GM23338 (cell line): ENCODE results near the gene RIPK1. TPM values are rescaled to one million over a fixed set of nuclear protein-coding genes. Genes with fewer than 3 reads are reported as not detected.

Experiments used
- ATAC-seq: fragments of 200-7000 bp; cut with Tn5 transposase; 3 replicates; pipeline ENCODE4 v1.9.1; 2020
- DNase-seq: peaks from one replicate; pipeline ENCODE4 v3.0.0-alpha.2; 2015; ENCODE audit warnings: low spot score
- H2AFZ ChIP-seq: fragments of 200-600 bp; sonication (generic); 2 replicates; pipeline ENCODE4 v1.8.0; 2016; ENCODE audit warnings: antibody characterized with exemption, mild to moderate bottlenecking, moderate library complexity
- H3F3A ChIP-seq: fragments of 200-600 bp; sonication (generic); replicated peaks from 2 replicates; pipeline ENCODE4 v1.8.0; 2017; ENCODE audit warnings: antibody characterized with exemption, mixed run types, low read depth
- H3K27ac ChIP-seq: fragments of 200-600 bp; sonication (generic); 2 replicates; pipeline ENCODE4 v1.6.1; 2016; ENCODE audit warnings: low read depth
- H3K27me3 ChIP-seq: fragments of 200-600 bp; sonication (generic); 2 replicates; pipeline ENCODE4 v1.8.0; 2016; ENCODE audit warnings: mild to moderate bottlenecking, mixed run types, moderate library complexity; ENCODE audit not compliant: insufficient read depth
- H3K36me3 ChIP-seq: fragments of 200-600 bp; sonication (generic); 2 replicates; pipeline ENCODE4 v1.8.0; 2016; ENCODE audit warnings: mild to moderate bottlenecking; ENCODE audit not compliant: insufficient read depth
- H3K4me1 ChIP-seq: fragments of 200-600 bp; sonication (generic); 2 replicates; pipeline ENCODE4 v1.8.0; 2016; ENCODE audit warnings: mild to moderate bottlenecking, moderate library complexity; ENCODE audit not compliant: insufficient read depth
- H3K4me2 ChIP-seq: fragments of 200-600 bp; sonication (generic); 2 replicates; pipeline ENCODE4 v1.7.1; 2017; ENCODE audit warnings: mixed run types
- H3K4me3 ChIP-seq: fragments of 200-600 bp; sonication (generic); 2 replicates; pipeline ENCODE4 v1.6.1; 2016; ENCODE audit warnings: mixed run types
- H3K79me2 ChIP-seq: fragments of 200-600 bp; sonication (generic); replicated peaks from 2 replicates; pipeline ENCODE4 v1.8.0; 2017; ENCODE audit warnings: mild to moderate bottlenecking; ENCODE audit not compliant: insufficient read depth
- H3K9me2 ChIP-seq: fragments of 200-600 bp; sonication (generic); 2 replicates; pipeline ENCODE4 v1.8.0; 2017; ENCODE audit not compliant: insufficient read depth
- H4K20me1 ChIP-seq: fragments of 200-600 bp; sonication (generic); replicated peaks from 2 replicates; pipeline ENCODE4 v1.8.0; 2017; ENCODE audit warnings: mild to moderate bottlenecking; ENCODE audit not compliant: insufficient read depth
- H3K27ac Mint-ChIP-seq: 2 replicates; pipeline ENCODE4 v1.8.0; 2020; ENCODE audit warnings: inconsistent platforms, mild to moderate bottlenecking, moderate library complexity, mixed read lengths
- H3K27me3 Mint-ChIP-seq: 3 replicates; pipeline ENCODE4 v1.8.0; 2022; ENCODE audit warnings: low read depth, mild to moderate bottlenecking, moderate library complexity, mixed read lengths, inconsistent platforms; ENCODE audit not compliant: insufficient read depth, poor library complexity
- H3K36me3 Mint-ChIP-seq: 3 replicates; pipeline ENCODE4 v1.8.0; 2021; ENCODE audit warnings: low read depth, mild to moderate bottlenecking, inconsistent platforms, moderate library complexity, mixed read lengths
- H3K4me1 Mint-ChIP-seq: 3 replicates; pipeline ENCODE4 v1.8.0; 2020; ENCODE audit warnings: mild to moderate bottlenecking, inconsistent platforms, mixed read lengths
- H3K4me3 Mint-ChIP-seq: 3 replicates; pipeline ENCODE4 v1.8.0; 2021; ENCODE audit warnings: moderate library complexity, mild to moderate bottlenecking, inconsistent platforms, mixed read lengths
- H3K9me3 Mint-ChIP-seq: 3 replicates; pipeline ENCODE4 v1.8.0; 2020; ENCODE audit warnings: moderate library complexity, mild to moderate bottlenecking, inconsistent platforms, mixed read lengths
- CREB1 ChIP-seq: fragments of 250-450 bp; sonication (Bioruptor Pico); IDR thresholded peaks from 2 replicates; pipeline ENCODE4 v1.5.0; 2020; ENCODE audit warnings: low read depth, mild to moderate bottlenecking, moderate library complexity
- EZH2 ChIP-seq: fragments of 200-600 bp; sonication (generic); IDR thresholded peaks from one replicate; pipeline ENCODE4 v1.8.0; 2017; ENCODE audit warnings: antibody characterized with exemption, mild to moderate bottlenecking, low read depth; ENCODE audit not compliant: unreplicated experiment
- JUNB ChIP-seq: IDR thresholded peaks from one replicate; pipeline ENCODE4 v1.6.1; 2016; ENCODE audit warnings: antibody characterized with exemption; ENCODE audit not compliant: unreplicated experiment
- POLR2AphosphoS5 ChIP-seq: IDR thresholded peaks from 2 replicates; pipeline ENCODE4 v1.6.1; 2016; ENCODE audit warnings: antibody characterized with exemption, low read depth
- STAT1 ChIP-seq: IDR thresholded peaks from one replicate; pipeline ENCODE4 v1.6.1; 2016; ENCODE audit warnings: antibody characterized with exemption; ENCODE audit not compliant: unreplicated experiment
- ZNF114 ChIP-seq: fragments of 250-450 bp; sonication (Bioruptor Pico); IDR thresholded peaks from 2 replicates; pipeline ENCODE4 v1.5.0; 2020; ENCODE audit warnings: mild to moderate bottlenecking, moderate library complexity
- polyA plus RNA-seq: library from polyadenylated mRNA; unstranded; fragments of >200 nt; fragmentation: Nextera tagmentation; extraction: Ambion mirVana; gene quantifications from 2 replicates; pipeline ENCODE4 v1.2.1, GENCODE V29; 2016
- total RNA-seq: library from RNA; depleted of rRNA; stranded (reverse); fragments of >200 nt; shearing (Covaris generic); gene quantifications from 2 replicates; pipeline ENCODE4 v1.2.3, GENCODE V29; 2014
- TF ChIP-seq, protein P1 (sequence below): IDR thresholded peaks from 2 replicates; pipeline ENCODE4 v1.6.1; 2016; ENCODE audit warnings: antibody characterized with exemption
- TF ChIP-seq, protein P2 (sequence below): IDR thresholded peaks from one replicate; pipeline ENCODE4 v1.6.1; 2018; ENCODE audit warnings: antibody characterized with exemption; ENCODE audit not compliant: unreplicated experiment
- TF ChIP-seq, protein P3 (sequence below): fragments of 250-450 bp; sonication (Bioruptor Pico); IDR thresholded peaks from 2 replicates; pipeline ENCODE4 v1.5.0; 2020; ENCODE audit warnings: mild to moderate bottlenecking, moderate library complexity

RIPK1 gene
- total and polyA plus RNA-seq, 2 experiments from 2014 or later, result 5.7 to 19.4 TPM

DNA sequence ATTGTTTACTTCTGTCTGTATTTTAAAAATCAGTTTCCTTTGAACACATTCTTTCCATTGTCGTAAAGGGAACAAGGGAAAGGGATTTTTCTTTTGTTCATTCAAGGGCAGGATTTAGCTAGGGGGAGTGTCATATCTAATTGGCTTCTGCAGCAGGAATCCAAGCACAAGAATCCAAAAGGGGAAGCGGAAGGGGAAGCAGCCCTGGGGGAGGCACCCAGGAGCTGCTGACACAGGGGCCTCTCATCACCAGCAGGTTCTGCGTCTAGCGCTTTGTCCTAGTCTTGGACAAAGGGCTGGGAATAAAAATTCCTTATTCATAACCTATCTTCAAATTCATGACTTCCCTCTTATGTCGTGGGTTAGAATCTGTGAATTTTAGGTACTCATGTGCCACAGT lies 13.7 kb downstream of the RIPK1 start (continued):
- TF ChIP-seq, protein P1, sequence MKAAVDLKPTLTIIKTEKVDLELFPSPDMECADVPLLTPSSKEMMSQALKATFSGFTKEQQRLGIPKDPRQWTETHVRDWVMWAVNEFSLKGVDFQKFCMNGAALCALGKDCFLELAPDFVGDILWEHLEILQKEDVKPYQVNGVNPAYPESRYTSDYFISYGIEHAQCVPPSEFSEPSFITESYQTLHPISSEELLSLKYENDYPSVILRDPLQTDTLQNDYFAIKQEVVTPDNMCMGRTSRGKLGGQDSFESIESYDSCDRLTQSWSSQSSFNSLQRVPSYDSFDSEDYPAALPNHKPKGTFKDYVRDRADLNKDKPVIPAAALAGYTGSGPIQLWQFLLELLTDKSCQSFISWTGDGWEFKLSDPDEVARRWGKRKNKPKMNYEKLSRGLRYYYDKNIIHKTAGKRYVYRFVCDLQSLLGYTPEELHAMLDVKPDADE, result no peak
- TF ChIP-seq, protein P2, sequence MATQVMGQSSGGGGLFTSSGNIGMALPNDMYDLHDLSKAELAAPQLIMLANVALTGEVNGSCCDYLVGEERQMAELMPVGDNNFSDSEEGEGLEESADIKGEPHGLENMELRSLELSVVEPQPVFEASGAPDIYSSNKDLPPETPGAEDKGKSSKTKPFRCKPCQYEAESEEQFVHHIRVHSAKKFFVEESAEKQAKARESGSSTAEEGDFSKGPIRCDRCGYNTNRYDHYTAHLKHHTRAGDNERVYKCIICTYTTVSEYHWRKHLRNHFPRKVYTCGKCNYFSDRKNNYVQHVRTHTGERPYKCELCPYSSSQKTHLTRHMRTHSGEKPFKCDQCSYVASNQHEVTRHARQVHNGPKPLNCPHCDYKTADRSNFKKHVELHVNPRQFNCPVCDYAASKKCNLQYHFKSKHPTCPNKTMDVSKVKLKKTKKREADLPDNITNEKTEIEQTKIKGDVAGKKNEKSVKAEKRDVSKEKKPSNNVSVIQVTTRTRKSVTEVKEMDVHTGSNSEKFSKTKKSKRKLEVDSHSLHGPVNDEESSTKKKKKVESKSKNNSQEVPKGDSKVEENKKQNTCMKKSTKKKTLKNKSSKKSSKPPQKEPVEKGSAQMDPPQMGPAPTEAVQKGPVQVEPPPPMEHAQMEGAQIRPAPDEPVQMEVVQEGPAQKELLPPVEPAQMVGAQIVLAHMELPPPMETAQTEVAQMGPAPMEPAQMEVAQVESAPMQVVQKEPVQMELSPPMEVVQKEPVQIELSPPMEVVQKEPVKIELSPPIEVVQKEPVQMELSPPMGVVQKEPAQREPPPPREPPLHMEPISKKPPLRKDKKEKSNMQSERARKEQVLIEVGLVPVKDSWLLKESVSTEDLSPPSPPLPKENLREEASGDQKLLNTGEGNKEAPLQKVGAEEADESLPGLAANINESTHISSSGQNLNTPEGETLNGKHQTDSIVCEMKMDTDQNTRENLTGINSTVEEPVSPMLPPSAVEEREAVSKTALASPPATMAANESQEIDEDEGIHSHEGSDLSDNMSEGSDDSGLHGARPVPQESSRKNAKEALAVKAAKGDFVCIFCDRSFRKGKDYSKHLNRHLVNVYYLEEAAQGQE, result no peak

DNA sequence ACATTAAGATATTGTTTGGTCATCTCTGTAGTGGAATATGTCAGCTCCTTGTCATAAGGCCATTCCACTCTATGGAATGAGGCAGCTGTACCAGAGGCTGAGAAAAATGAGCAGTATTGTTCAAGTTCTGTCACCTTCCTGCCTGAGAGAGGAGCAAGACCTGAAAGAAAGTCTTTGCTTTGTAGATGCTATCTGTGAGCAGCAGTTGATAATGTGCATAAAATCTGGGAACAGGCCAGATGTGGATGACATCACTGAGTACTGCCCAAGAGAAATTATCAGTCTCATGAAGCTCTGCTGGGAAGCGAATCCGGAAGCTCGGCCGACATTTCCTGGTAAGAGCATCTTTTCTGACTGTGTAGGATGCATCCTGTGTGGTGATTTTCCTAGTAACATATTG lies 16.8 kb downstream of the RIPK1 start:
- no peaks in the 10 kb centered on the region for H3K79me2 ChIP-seq
- H3K9me2 ChIP-seq, result no peaks in the 10 kb centered on the region
- H3K9me3 Mint-ChIP-seq, result peaks cover 68% of the 10 kb centered on the region
- H3K4me3 ChIP-seq, result no peak overlapping the region
- no peak overlapping the region for H3K4me3 Mint-ChIP-seq
- no peaks in the 10 kb centered on the region for H4K20me1 ChIP-seq
- peaks cover 15% of the 10 kb centered on the region for H3K27me3 Mint-ChIP-seq
- H3K4me1 ChIP-seq, result peaks cover 3% of the 10 kb centered on the region; the same call in 1 of the 2 replicates
- H3F3A ChIP-seq, result peaks cover 21% of the 10 kb centered on the region
- peaks cover 83% of the 10 kb centered on the region for H3K36me3 ChIP-seq
- H3K27me3 ChIP-seq, result no peaks in the 10 kb centered on the region
- DNase-seq (no peak), ATAC-seq (no peak)
- H3K27ac Mint-ChIP-seq, result no peak overlapping the region
- peaks cover 6% of the 10 kb centered on the region for H3K4me1 Mint-ChIP-seq
- no peak overlapping the region for H3K4me2 ChIP-seq
- H3K27ac ChIP-seq, result no peak overlapping the region
- no peak overlapping the region for H2AFZ ChIP-seq
- H3K36me3 Mint-ChIP-seq, result peaks cover 98% of the 10 kb centered on the region
- no peak for TF ChIP-seq CREB1 (CRISPR knock-in tag)
- TF ChIP-seq EZH2, result no peak
- TF ChIP-seq, protein P2, result no peak
- TF ChIP-seq, protein P1, result no peak
- TF ChIP-seq POLR2AphosphoS5, result no peak
- TF ChIP-seq, protein P3, sequence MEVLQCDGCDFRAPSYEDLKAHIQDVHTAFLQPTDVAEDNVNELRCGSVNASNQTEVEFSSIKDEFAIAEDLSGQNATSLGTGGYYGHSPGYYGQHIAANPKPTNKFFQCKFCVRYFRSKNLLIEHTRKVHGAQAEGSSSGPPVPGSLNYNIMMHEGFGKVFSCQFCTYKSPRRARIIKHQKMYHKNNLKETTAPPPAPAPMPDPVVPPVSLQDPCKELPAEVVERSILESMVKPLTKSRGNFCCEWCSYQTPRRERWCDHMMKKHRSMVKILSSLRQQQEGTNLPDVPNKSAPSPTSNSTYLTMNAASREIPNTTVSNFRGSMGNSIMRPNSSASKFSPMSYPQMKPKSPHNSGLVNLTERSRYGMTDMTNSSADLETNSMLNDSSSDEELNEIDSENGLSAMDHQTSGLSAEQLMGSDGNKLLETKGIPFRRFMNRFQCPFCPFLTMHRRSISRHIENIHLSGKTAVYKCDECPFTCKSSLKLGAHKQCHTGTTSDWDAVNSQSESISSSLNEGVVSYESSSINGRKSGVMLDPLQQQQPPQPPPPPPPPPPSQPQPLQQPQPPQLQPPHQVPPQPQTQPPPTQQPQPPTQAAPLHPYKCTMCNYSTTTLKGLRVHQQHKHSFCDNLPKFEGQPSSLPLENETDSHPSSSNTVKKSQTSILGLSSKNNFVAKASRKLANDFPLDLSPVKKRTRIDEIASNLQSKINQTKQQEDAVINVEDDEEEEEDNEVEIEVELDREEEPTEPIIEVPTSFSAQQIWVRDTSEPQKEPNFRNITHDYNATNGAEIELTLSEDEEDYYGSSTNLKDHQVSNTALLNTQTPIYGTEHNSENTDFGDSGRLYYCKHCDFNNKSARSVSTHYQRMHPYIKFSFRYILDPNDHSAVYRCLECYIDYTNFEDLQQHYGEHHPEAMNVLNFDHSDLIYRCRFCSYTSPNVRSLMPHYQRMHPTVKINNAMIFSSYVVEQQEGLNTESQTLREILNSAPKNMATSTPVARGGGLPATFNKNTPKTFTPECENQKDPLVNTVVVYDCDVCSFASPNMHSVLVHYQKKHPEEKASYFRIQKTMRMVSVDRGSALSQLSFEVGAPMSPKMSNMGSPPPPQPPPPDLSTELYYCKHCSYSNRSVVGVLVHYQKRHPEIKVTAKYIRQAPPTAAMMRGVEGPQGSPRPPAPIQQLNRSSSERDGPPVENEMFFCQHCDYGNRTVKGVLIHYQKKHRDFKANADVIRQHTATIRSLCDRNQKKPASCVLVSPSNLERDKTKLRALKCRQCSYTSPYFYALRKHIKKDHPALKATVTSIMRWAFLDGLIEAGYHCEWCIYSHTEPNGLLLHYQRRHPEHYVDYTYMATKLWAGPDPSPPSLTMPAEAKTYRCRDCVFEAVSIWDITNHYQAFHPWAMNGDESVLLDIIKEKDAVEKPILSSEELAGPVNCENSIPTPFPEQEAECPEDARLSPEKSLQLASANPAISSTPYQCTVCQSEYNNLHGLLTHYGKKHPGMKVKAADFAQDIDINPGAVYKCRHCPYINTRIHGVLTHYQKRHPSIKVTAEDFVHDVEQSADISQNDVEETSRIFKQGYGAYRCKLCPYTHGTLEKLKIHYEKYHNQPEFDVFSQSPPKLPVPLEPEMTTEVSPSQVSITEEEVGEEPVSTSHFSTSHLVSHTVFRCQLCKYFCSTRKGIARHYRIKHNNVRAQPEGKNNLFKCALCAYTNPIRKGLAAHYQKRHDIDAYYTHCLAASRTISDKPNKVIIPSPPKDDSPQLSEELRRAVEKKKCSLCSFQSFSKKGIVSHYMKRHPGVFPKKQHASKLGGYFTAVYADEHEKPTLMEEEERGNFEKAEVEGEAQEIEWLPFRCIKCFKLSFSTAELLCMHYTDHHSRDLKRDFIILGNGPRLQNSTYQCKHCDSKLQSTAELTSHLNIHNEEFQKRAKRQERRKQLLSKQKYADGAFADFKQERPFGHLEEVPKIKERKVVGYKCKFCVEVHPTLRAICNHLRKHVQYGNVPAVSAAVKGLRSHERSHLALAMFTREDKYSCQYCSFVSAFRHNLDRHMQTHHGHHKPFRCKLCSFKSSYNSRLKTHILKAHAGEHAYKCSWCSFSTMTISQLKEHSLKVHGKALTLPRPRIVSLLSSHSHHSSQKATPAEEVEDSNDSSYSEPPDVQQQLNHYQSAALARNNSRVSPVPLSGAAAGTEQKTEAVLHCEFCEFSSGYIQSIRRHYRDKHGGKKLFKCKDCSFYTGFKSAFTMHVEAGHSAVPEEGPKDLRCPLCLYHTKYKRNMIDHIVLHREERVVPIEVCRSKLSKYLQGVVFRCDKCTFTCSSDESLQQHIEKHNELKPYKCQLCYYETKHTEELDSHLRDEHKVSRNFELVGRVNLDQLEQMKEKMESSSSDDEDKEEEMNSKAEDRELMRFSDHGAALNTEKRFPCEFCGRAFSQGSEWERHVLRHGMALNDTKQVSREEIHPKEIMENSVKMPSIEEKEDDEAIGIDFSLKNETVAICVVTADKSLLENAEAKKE (CRISPR knock-in tag), result no peak
- TF ChIP-seq JUNB, result no peak
- no peak for TF ChIP-seq STAT1
- no peak for TF ChIP-seq ZNF114 (CRISPR knock-in tag)
